Parathyroid adenoma (tissue), 2 donors: ENCODE results near the gene TUBA8.
"Not testable (repeated sequence)": the region's sequence is repeated elsewhere in the genome, so short reads cannot be mapped to it uniquely, and the experiment has no call there.

Source experiments
- H2AFZ ChIP-seq: fragments of 300-600 bp; sonication (generic); one replicate; pipeline ENCODE4 v1.7.0; 2017; ENCODE audit warnings: antibody characterized with exemption, mild to moderate bottlenecking
- H3K27ac ChIP-seq: fragments of 300-600 bp; sonication (generic); one replicate; pipeline ENCODE4 v1.7.0; 2017
- H3K27me3 ChIP-seq: fragments of 300-600 bp; sonication (generic); one replicate; pipeline ENCODE4 v1.7.0; 2017; ENCODE audit warnings: low read length; ENCODE audit not compliant: control insufficient read depth, insufficient read depth
- H3K36me3 ChIP-seq: fragments of 300-600 bp; sonication (generic); one replicate; pipeline ENCODE4 v1.7.0; 2017; ENCODE audit warnings: low read length; ENCODE audit not compliant: control insufficient read depth, insufficient read depth
- H3K4me1 ChIP-seq: fragments of 300-600 bp; sonication (generic); one replicate; pipeline ENCODE4 v1.7.0; 2017; ENCODE audit warnings: control low read depth
- H3K4me2 ChIP-seq: fragments of 300-600 bp; sonication (generic); one replicate; pipeline ENCODE4 v1.7.0; 2017; ENCODE audit warnings: low read length
- H3K4me3 ChIP-seq: fragments of 300-600 bp; sonication (generic); one replicate; pipeline ENCODE4 v1.7.0; 2017; ENCODE audit warnings: low read depth, low read length
- H3K79me2 ChIP-seq: fragments of 300-600 bp; sonication (generic); one replicate; pipeline ENCODE4 v1.7.0; 2017; ENCODE audit warnings: control low read depth
- H3K9ac ChIP-seq: fragments of 300-600 bp; sonication (generic); one replicate; pipeline ENCODE4 v1.7.0; 2017; ENCODE audit warnings: mild to moderate bottlenecking
- H3K9me3 ChIP-seq: fragments of 300-600 bp; sonication (generic); one replicate; pipeline ENCODE4 v1.7.0; 2017; ENCODE audit warnings: low read length; ENCODE audit not compliant: control insufficient read depth
- CTCF ChIP-seq: fragments of 300-600 bp; sonication (generic); IDR thresholded peaks from one replicate; pipeline ENCODE4 v1.7.0; 2017; ENCODE audit warnings: antibody characterized with exemption, mild to moderate bottlenecking
- donor health status: primary hyperparathyroidism.

TUBA8 gene

GRCh38 chr22:18068381-18068988, 42.1 kb upstream of the TUBA8 start:
- TF ChIP-seq CTCF, result no peak
- H2AFZ ChIP-seq, result no peak overlapping the region
- no peak overlapping the region for H3K4me3 ChIP-seq
- no peaks in the 10 kb centered on the region for H3K79me2 ChIP-seq
- H3K36me3 ChIP-seq, result no peaks in the 10 kb centered on the region
- no peak overlapping the region for H3K27ac ChIP-seq
- no peaks in the 10 kb centered on the region for H3K9me3 ChIP-seq
- no peaks in the 10 kb centered on the region for H3K4me1 ChIP-seq
- H3K4me2 ChIP-seq, result no peak overlapping the region
- no peak overlapping the region for H3K9ac ChIP-seq
- no peaks in the 10 kb centered on the region for H3K27me3 ChIP-seq

GRCh38 chr22:18069041-18069440, 41.6 kb upstream of the TUBA8 start:
- Histone ChIP-seq H3K27ac (no peak overlapping the region), H3K9me3 (no peaks in the 10 kb centered on the region), H3K4me2 (no peak overlapping the region), H2AFZ (no peak overlapping the region), H3K27me3 (no peaks in the 10 kb centered on the region), H3K4me3 (no peak overlapping the region), H3K9ac (no peak overlapping the region), H3K4me1 (no peaks in the 10 kb centered on the region), H3K79me2 (no peaks in the 10 kb centered on the region), H3K36me3 (no peaks in the 10 kb centered on the region)
- no peak for TF ChIP-seq CTCF

- TF ChIP-seq CTCF, result no peak
- Histone ChIP-seq H3K27ac (no peak overlapping the region), H3K36me3 (no peaks in the 10 kb centered on the region), H3K9me3 (no peaks in the 10 kb centered on the region), H3K27me3 (no peaks in the 10 kb centered on the region), H3K9ac (no peak overlapping the region), H3K4me1 (no peaks in the 10 kb centered on the region), H3K4me3 (no peak overlapping the region), H3K4me2 (no peak overlapping the region), H3K79me2 (no peaks in the 10 kb centered on the region), H2AFZ (no peak overlapping the region)
Measured at GRCh38 chr22:18070041-18070440, 40.6 kb upstream of the TUBA8 start.

- no peaks in the 10 kb centered on the region for H3K27me3 ChIP-seq
- no peak overlapping the region for H3K4me2 ChIP-seq
- no peak overlapping the region for H3K9ac ChIP-seq
- H3K27ac ChIP-seq, result no peak overlapping the region
- no peak overlapping the region for H3K4me3 ChIP-seq
- no peak overlapping the region for H2AFZ ChIP-seq
- H3K79me2 ChIP-seq, result no peaks in the 10 kb centered on the region
- no peaks in the 10 kb centered on the region for H3K4me1 ChIP-seq
- H3K9me3 ChIP-seq, result no peaks in the 10 kb centered on the region
- no peaks in the 10 kb centered on the region for H3K36me3 ChIP-seq
- TF ChIP-seq CTCF, result no peak
Measured at GRCh38 chr22:18070556-18071306, 39.9 kb upstream of the TUBA8 start.

GRCh38 chr22:18071307-18071967, 39.2 kb upstream of the TUBA8 start:
- not testable (repeated sequence) for H3K9ac ChIP-seq, H2AFZ ChIP-seq, H3K9me3 ChIP-seq, H3K27ac ChIP-seq, H3K4me2 ChIP-seq, H3K4me3 ChIP-seq, H3K79me2 ChIP-seq, H3K4me1 ChIP-seq, H3K36me3 ChIP-seq, H3K27me3 ChIP-seq
